ENCODE data around the gene CCDC196.

CCDC196 gene

DNA sequence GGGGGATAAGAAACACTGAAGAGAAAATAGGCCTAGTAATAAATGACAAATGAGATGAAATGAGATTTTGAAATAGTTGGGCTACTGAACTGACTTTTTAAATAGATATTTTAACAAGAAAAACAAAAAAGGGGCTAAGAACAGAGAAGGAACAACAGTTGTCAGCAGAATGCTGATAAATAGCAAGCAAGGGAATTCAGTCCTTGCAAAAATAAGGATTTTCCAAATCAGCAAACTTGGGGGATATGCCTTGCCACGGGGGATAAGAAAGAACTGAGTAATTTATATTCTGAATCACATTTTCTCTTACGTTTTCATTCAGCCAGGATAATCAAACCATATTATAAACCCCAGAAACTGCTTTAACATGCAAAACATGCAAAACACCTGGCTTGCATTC lies 12.9 kb upstream of the CCDC196 start:
- TF ChIP-seq, protein P1, sequence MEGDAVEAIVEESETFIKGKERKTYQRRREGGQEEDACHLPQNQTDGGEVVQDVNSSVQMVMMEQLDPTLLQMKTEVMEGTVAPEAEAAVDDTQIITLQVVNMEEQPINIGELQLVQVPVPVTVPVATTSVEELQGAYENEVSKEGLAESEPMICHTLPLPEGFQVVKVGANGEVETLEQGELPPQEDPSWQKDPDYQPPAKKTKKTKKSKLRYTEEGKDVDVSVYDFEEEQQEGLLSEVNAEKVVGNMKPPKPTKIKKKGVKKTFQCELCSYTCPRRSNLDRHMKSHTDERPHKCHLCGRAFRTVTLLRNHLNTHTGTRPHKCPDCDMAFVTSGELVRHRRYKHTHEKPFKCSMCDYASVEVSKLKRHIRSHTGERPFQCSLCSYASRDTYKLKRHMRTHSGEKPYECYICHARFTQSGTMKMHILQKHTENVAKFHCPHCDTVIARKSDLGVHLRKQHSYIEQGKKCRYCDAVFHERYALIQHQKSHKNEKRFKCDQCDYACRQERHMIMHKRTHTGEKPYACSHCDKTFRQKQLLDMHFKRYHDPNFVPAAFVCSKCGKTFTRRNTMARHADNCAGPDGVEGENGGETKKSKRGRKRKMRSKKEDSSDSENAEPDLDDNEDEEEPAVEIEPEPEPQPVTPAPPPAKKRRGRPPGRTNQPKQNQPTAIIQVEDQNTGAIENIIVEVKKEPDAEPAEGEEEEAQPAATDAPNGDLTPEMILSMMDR (IDR thresholded peaks at IDR 0.05; ENCODE audit: borderline replicate concordance, control extremely low read depth, extremely low read depth, insufficient read depth, missing control alignments): no peak
- in situ Hi-C loops (cut with MboI; ENCODE audit: low sequenced_read_pairs, unreplicated experiment): no loop called here

GRCh38 chr14:66476964-66477363 lies 9.2 kb upstream of the CCDC196 start:
- in situ Hi-C loops (cut with MboI; ENCODE audit: low sequenced_read_pairs, unreplicated experiment): loop anchor here (25.0 kb wide), 1 partner anchor 660 kb away; no protein-coding TSS in a partner anchor
- TF ChIP-seq, protein P1 (IDR thresholded peaks at IDR 0.05; ENCODE audit: borderline replicate concordance, control extremely low read depth, extremely low read depth, insufficient read depth, missing control alignments): no peak
- DNase-seq (ENCODE audit: low spot score): no peak

More for the DNA sequence above, 12.9 kb upstream of the CCDC196 start:
- no peak for DNase-seq (ENCODE audit: low spot score)

- DNase-seq (ENCODE audit: low spot score): no peak
- TF ChIP-seq, protein P1 (IDR thresholded peaks at IDR 0.05; ENCODE audit: borderline replicate concordance, control extremely low read depth, extremely low read depth, insufficient read depth, missing control alignments): no peak
- in situ Hi-C loops (cut with MboI; ENCODE audit: low sequenced_read_pairs, unreplicated experiment): loop anchor here (25.0 kb wide), 1 partner anchor 660 kb away; no protein-coding TSS in a partner anchor
Observed at GRCh38 chr14:66477567-66477966, 8.6 kb upstream of the CCDC196 start.

- in situ Hi-C loops (cut with MboI; ENCODE audit: low sequenced_read_pairs, unreplicated experiment): loop anchor here (25.0 kb wide), 1 partner anchor 654 kb away; no protein-coding TSS in a partner anchor
- TF ChIP-seq, protein P1 (IDR thresholded peaks at IDR 0.05; ENCODE audit: borderline replicate concordance, control extremely low read depth, extremely low read depth, insufficient read depth, missing control alignments): no peak
- DNase-seq (ENCODE audit: low spot score): no peak
Observed at GRCh38 chr14:66482873-66483272, 3.3 kb upstream of the CCDC196 start.

DNA sequence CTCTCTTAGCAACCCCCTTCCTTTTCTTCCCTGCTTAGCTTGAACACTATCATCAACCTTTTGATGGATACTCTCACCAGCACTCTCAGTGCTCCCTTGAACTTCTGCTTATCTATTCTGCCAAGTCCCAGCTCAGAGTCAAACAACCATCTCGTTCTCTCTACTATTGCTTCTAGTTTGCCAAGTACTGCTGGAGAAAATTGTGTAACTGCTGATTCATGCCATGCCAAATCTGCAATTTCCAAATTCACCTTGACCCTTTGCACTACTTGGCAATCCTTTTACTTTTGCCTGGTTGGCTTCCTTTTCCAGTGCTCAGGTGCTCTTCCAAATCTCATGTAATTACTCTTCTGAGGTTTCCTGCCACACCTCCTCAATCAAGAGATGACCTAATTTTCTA lies 2.8 kb upstream of the CCDC196 start:
- TF ChIP-seq, protein P1 (IDR thresholded peaks at IDR 0.05; ENCODE audit: borderline replicate concordance, control extremely low read depth, extremely low read depth, insufficient read depth, missing control alignments): no peak
- DNase-seq (ENCODE audit: low spot score): no peak
- in situ Hi-C loops (cut with MboI; ENCODE audit: low sequenced_read_pairs, unreplicated experiment): loop anchor here (25.0 kb wide), 1 partner anchor 654 kb away; no protein-coding TSS in a partner anchor

DNA sequence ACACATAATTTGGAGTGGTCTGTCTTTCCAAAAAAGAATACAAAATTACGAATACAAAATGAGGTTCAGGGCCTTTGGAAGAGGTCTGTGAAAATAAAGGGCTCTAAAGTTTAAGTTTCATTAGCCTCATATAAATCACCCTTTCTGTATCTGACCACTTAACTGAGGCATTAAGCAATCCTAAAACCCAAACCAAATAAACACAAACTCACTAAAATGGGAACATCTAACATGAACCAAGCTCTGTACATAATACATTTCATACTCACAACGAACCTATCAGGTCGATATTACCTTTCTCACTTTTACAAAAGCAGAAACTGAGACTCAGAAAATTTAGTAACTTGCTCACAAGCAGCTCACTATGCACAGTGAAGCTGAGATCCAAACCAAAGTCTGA lies 1.1 kb upstream of the CCDC196 start:
- TF ChIP-seq, protein P1 (IDR thresholded peaks at IDR 0.05; ENCODE audit: borderline replicate concordance, control extremely low read depth, extremely low read depth, insufficient read depth, missing control alignments): no peak
- in situ Hi-C loops (cut with MboI; ENCODE audit: low sequenced_read_pairs, unreplicated experiment): loop anchor here (25.0 kb wide), 1 partner anchor 652 kb away; no protein-coding TSS in a partner anchor
- DNase-seq (ENCODE audit: low spot score): no peak

Data from GM13976 (cell line).